HCT116 (cell line): ENCODE data around the gene GBE1. TPM values are rescaled to one million over a fixed set of nuclear protein-coding genes. Genes with fewer than 3 reads are reported as not detected.

Experiments used
- ATAC-seq: fragments of 200-7000 bp; cut with Tn5 transposase; 2 replicates; pipeline ENCODE4 v1.9.1; 2020; ENCODE audit warnings: mild to moderate bottlenecking, moderate library complexity
- BruUV-seq: library from RNA; stranded (reverse); fragments of 400-500 nt; replicated peaks from 2 replicates; lab custom pipeline; 2021; lab: Mats Ljungman, UMichigan
- CTCF ChIA-PET: fragments of 300-600 bp; sonication (Branson Sonifier 250); formaldehyde crosslinking; loops from one replicate; lab custom pipeline; 2021; ENCODE audit warnings: antibody characterized with exemption; lab: Charles Lee
- POLR2A ChIA-PET: fragments of 300-600, 350-600 bp; sonication (Branson Sonifier 250); formaldehyde crosslinking; loops from one replicate; lab custom pipeline; 2021; ENCODE audit warnings: antibody characterized with exemption; lab: Charles Lee
- RAD21 ChIA-PET, 2 experiments: fragments of 300-600 bp; sonication (Branson Sonifier 250); formaldehyde crosslinking; loops; one replicate each; lab custom pipeline; 2023; ENCODE audit warnings: low total read pairs in 2 of 2; ENCODE audit not compliant: uncharacterized antibody in 2 of 2, unreplicated experiment in 2 of 2, low non-redundant PET in 1 of 2; lab: Charles Lee
- DNase-seq: peaks from one replicate; pipeline ENCODE4 v3.0.0-alpha.2; 2010; ENCODE audit warnings: low read depth, low spot score
- H2AFZ ChIP-seq: fragments of 200-600 bp; shearing (Covaris generic), sonication (generic); 2 replicates; pipeline ENCODE4 v1.6.1; 2017; ENCODE audit warnings: low read depth, mixed run types, mixed read lengths, antibody characterized with exemption, low read length; ENCODE audit not compliant: poor library complexity, severe bottlenecking
- H3K27ac ChIP-seq: 2 replicates; pipeline ENCODE4 v1.5.1; 2012; ENCODE audit warnings: low read depth, low read length
- H3K27me3 ChIP-seq: fragments of 200-600 bp; sonication (generic); 2 replicates; pipeline ENCODE4 v1.6.1; 2016; ENCODE audit warnings: mixed run types, low read length, mixed read lengths; ENCODE audit not compliant: insufficient read depth
- H3K36me3 ChIP-seq, 2 experiments: fragments of 200-500 bp in 1 of 2; fragments of 200-600 bp in 1 of 2; sonication (Bioruptor generic) in 1 of 2; sonication (generic) in 1 of 2; 2 replicates each; pipeline versions ENCODE4 v1.5.1 to v1.6.1; 2014 to 2016; ENCODE audit warnings: low read length in 2 of 2, inconsistent platforms in 1 of 2, mixed read lengths in 1 of 2, mixed run types in 1 of 2; ENCODE audit not compliant: insufficient read depth in 2 of 2, control insufficient read depth in 1 of 2
- H3K4me1 ChIP-seq, 2 experiments: fragments of 200-600 bp in 1 of 2; sonication (generic) in 1 of 2; 2 replicates each; pipeline versions ENCODE4 v1.5.1 to v1.6.1; 2012 to 2017; ENCODE audit warnings: low read length in 2 of 2, inconsistent platforms in 1 of 2, mild to moderate bottlenecking in 1 of 2, mixed read lengths in 1 of 2, mixed run types in 1 of 2, moderate library complexity in 1 of 2; ENCODE audit not compliant: insufficient read depth in 2 of 2, control insufficient read depth in 1 of 2
- H3K4me2 ChIP-seq: fragments of 200-600 bp; sonication (generic); 2 replicates; pipeline ENCODE4 v1.6.1; 2017; ENCODE audit warnings: mixed run types, low read length, mixed read lengths
- H3K4me3 ChIP-seq, 2 experiments: fragments of 200-600 bp in 1 of 2; sonication (generic) in 1 of 2; replicated peaks in 1 of 2; 2 replicates each; pipeline ENCODE4 v1.5.1; 2011 to 2016; ENCODE audit warnings: low read length in 2 of 2, control low read depth in 1 of 2, low read depth in 1 of 2, mild to moderate bottlenecking in 1 of 2, mixed read lengths in 1 of 2, mixed run types in 1 of 2
- H3K79me2 ChIP-seq: fragments of 200-600 bp; sonication (generic); 2 replicates; pipeline ENCODE4 v1.6.1; 2017; ENCODE audit warnings: mild to moderate bottlenecking, mixed run types, low read length, moderate library complexity, mixed read lengths; ENCODE audit not compliant: insufficient read depth
- H3K9ac ChIP-seq: fragments of 200-600 bp; sonication (generic); 2 replicates; pipeline ENCODE4 v1.6.1; 2016; ENCODE audit warnings: low read length, mixed read lengths
- H3K9me2 ChIP-seq: fragments of 200-600 bp; sonication (generic), shearing (Covaris generic); 2 replicates; pipeline ENCODE4 v1.6.1; 2017; ENCODE audit warnings: mixed run types, mild to moderate bottlenecking, moderate library complexity; ENCODE audit not compliant: insufficient read depth
- H3K9me3 ChIP-seq, 2 experiments: fragments of 200-500 bp in 1 of 2; fragments of 200-600 bp in 1 of 2; sonication (Bioruptor generic) in 1 of 2; sonication (generic) in 1 of 2; 2 replicates each; pipeline ENCODE4 v1.6.1; 2014 to 2017; ENCODE audit warnings: low read length in 2 of 2, mixed read lengths in 2 of 2, inconsistent platforms in 1 of 2, low read depth in 1 of 2, mild to moderate bottlenecking in 1 of 2, mixed run types in 1 of 2, moderate library complexity in 1 of 2; ENCODE audit not compliant: control insufficient read depth in 1 of 2, insufficient read depth in 1 of 2
- H4K20me1 ChIP-seq: fragments of 200-600 bp; sonication (generic), shearing (Covaris generic); 2 replicates; pipeline ENCODE4 v1.6.1; 2017; ENCODE audit warnings: mixed run types, mild to moderate bottlenecking, moderate library complexity; ENCODE audit not compliant: insufficient read depth
- ATF3 ChIP-seq: IDR thresholded peaks from 2 replicates; pipeline ENCODE4 v1.6.1; 2012
- CBX3 ChIP-seq: IDR thresholded peaks from 2 replicates; pipeline ENCODE4 v1.6.1; 2012; ENCODE audit warnings: low read depth
- CEBPB ChIP-seq: IDR thresholded peaks from 2 replicates; pipeline ENCODE4 v1.6.1; 2012; ENCODE audit warnings: low read depth
- CTCF ChIP-seq, 3 experiments: fragments of 200-600 bp in 1 of 3; sonication (generic) in 1 of 3; IDR thresholded peaks in 2 of 3; conservative IDR thresholded peaks in 1 of 3; 2 replicates each; pipeline ENCODE4 v1.5.1; 2012 to 2017; ENCODE audit warnings: low read depth in 2 of 3, low read length in 2 of 3, antibody characterized with exemption in 1 of 3, borderline replicate concordance in 1 of 3, control low read depth in 1 of 3, mild to moderate bottlenecking in 1 of 3, mixed read lengths in 1 of 3, mixed run types in 1 of 3, moderate library complexity in 1 of 3; ENCODE audit not compliant: insufficient read depth in 1 of 3
- EGR1 ChIP-seq: IDR thresholded peaks from 2 replicates; pipeline ENCODE4 v1.6.1; 2012; ENCODE audit warnings: low read depth
- ELF1 ChIP-seq: IDR thresholded peaks from 2 replicates; pipeline ENCODE4 v1.6.1; 2012; ENCODE audit warnings: low read depth, borderline replicate concordance
- EZH2 ChIP-seq: fragments of 200-600 bp; sonication (generic); IDR thresholded peaks from 2 replicates; pipeline ENCODE4 v1.6.1; 2017; ENCODE audit warnings: antibody characterized with exemption, mixed run types
- EZH2phosphoT487 ChIP-seq: fragments of 200-600 bp; IDR thresholded peaks from 2 replicates; pipeline ENCODE4 v1.6.1; 2018; ENCODE audit warnings: antibody characterized with exemption, borderline replicate concordance
- MAX ChIP-seq: IDR thresholded peaks from 2 replicates; pipeline ENCODE4 v1.6.1; 2012
- POLR2A ChIP-seq: IDR thresholded peaks from 2 replicates; pipeline ENCODE4 v1.7.0; 2011; ENCODE audit warnings: borderline replicate concordance; ENCODE audit not compliant: insufficient read depth, insufficient read length; ENCODE audit errors: extremely low read depth
- POLR2AphosphoS5 ChIP-seq: IDR thresholded peaks from 2 replicates; pipeline ENCODE4 v1.6.1; 2011; ENCODE audit warnings: mild to moderate bottlenecking, low read depth, low read length, moderate library complexity
- RAD21 ChIP-seq: IDR thresholded peaks from 2 replicates; pipeline ENCODE4 v1.6.1; 2012; ENCODE audit warnings: low read depth, mild to moderate bottlenecking
- REST ChIP-seq: IDR thresholded peaks from 2 replicates; pipeline ENCODE4 v1.6.1; 2012; ENCODE audit warnings: low read depth
- SIN3A ChIP-seq: IDR thresholded peaks from 2 replicates; pipeline ENCODE4 v1.6.1; 2012; ENCODE audit warnings: low read depth
- SP1 ChIP-seq: IDR thresholded peaks from 2 replicates; pipeline ENCODE4 v1.6.1; 2012; ENCODE audit warnings: low read depth
- SRF ChIP-seq: IDR thresholded peaks from 2 replicates; pipeline ENCODE4 v1.6.1; 2012; ENCODE audit warnings: low read depth
- TCF7L2 ChIP-seq: IDR thresholded peaks from 2 replicates; pipeline ENCODE4 v1.7.0; 2011; ENCODE audit warnings: borderline replicate concordance, inconsistent platforms; ENCODE audit not compliant: insufficient read depth, insufficient read length; ENCODE audit errors: extremely low read depth
- YY1 ChIP-seq: IDR thresholded peaks from 2 replicates; pipeline ENCODE4 v1.6.1; 2011; ENCODE audit warnings: low read length, low read depth, moderate library complexity, mild to moderate bottlenecking; ENCODE audit not compliant: insufficient replicate concordance; ENCODE audit errors: extremely low read depth
- ZBTB33 ChIP-seq: IDR thresholded peaks from 2 replicates; pipeline ENCODE4 v1.6.1; 2011; ENCODE audit warnings: mild to moderate bottlenecking, low read length, moderate library complexity; ENCODE audit not compliant: insufficient replicate concordance; ENCODE audit errors: extremely low read depth
- ZFX ChIP-seq: fragments of 450-650 bp; IDR thresholded peaks from 2 replicates; pipeline ENCODE4 v1.6.1; 2017
- intact Hi-C: fragments of 100-400 bp; cut with micrococcal nuclease; formaldehyde crosslinking; loops from 2 replicates; pipeline ENCODE4 v1.10.0; 2022
- total RNA-seq: library from RNA; stranded (reverse); gene quantifications from one replicate; pipeline ENCODE4 v1.2.1, GENCODE V29; 2021; ENCODE audit not compliant: unreplicated experiment

The GBE1 gene
- total RNA-seq, 1 experiment from 2014 or later = 27.7 TPM

- H3K79me2 ChIP-seq = no peaks in the 10 kb centered on the region
- no peak overlapping the region for H3K4me2 ChIP-seq
- H3K4me1 ChIP-seq = no peaks in the 10 kb centered on the region
- DNase-seq (no peak), ATAC-seq (no peak)
- H3K27me3 ChIP-seq = no peaks in the 10 kb centered on the region
- H3K36me3 ChIP-seq = no peaks in the 10 kb centered on the region
- RAD21 ChIA-PET = no interaction called here
- intact Hi-C loops = no loop called here
- H2AFZ ChIP-seq = no peak overlapping the region
- H3K27ac ChIP-seq = no peak overlapping the region
- H4K20me1 ChIP-seq = no peaks in the 10 kb centered on the region
- H3K9me3 ChIP-seq = no peaks in the 10 kb centered on the region
- POLR2A ChIA-PET = no interaction called here
- TF ChIP-seq EZH2 = no peak
- TF ChIP-seq CEBPB = no peak
- no peak for TF ChIP-seq CBX3
- TF ChIP-seq REST = no peak
- no peak for TF ChIP-seq SRF
- TF ChIP-seq ATF3 = no peak
- no peak for TF ChIP-seq YY1
- TF ChIP-seq ZBTB33 = no peak
- TF ChIP-seq SIN3A = no peak
- no peak for TF ChIP-seq POLR2A
- TF ChIP-seq MAX = no peak
- no peak for TF ChIP-seq EGR1
- TF ChIP-seq RAD21 = no peak
- TF ChIP-seq TCF7L2 = no peak
- TF ChIP-seq SP1 = no peak
- TF ChIP-seq EZH2phosphoT487 = no peak
- TF ChIP-seq ZFX = no peak
- TF ChIP-seq ELF1 = no peak
- TF ChIP-seq CTCF (IDR thresholded peaks at IDR 0.05 in 2 of 3, conservative IDR thresholded peaks at IDR 0.05 in 1 of 3; ENCODE audit: borderline replicate concordance in 1 of 3, insufficient read depth in 1 of 3, low read depth in 2 of 3, low read length in 2 of 3) = no peak
- no peak for TF ChIP-seq POLR2AphosphoS5
- H3K9me2 ChIP-seq = no peaks in the 10 kb centered on the region
- no peak overlapping the region for H3K9ac ChIP-seq
- no TSS peak for BruUV-seq
- H3K4me3 ChIP-seq = no peak overlapping the region
- CTCF ChIA-PET = interaction anchor here (1.1 kb wide), 1 partner anchor 11 kb away, joined by 3 read pairs; no protein-coding TSS in a partner anchor
Observed at GRCh38 chr3:81695302-81695701, 66.1 kb downstream of the GBE1 start.
